T-helper 1 cell treated with Interleukin-12 subunit alpha and Interleukin-12 subunit beta and Interleukin-4 antibody, amounts not matched to agents 30 μg/mL and 1 μg/mL, for 36 hours (primary cell): ENCODE measurements around the gene UGT2A3.

Experiments used
- H3K27ac Mint-ChIP-seq: one replicate; pipeline ENCODE4 v1.8.0; 2021; ENCODE audit warnings: mild to moderate bottlenecking, mixed read lengths
- H3K27me3 Mint-ChIP-seq: one replicate; pipeline ENCODE4 v1.8.0; 2021; ENCODE audit warnings: low read depth, mixed read lengths
- H3K36me3 Mint-ChIP-seq: one replicate; pipeline ENCODE4 v1.8.0; 2021; ENCODE audit warnings: low read depth, mixed read lengths
- H3K4me1 Mint-ChIP-seq: one replicate; pipeline ENCODE4 v1.8.0; 2021; ENCODE audit warnings: low read depth, mixed read lengths
- H3K4me3 Mint-ChIP-seq: one replicate; pipeline ENCODE4 v1.8.0; 2021; ENCODE audit warnings: mild to moderate bottlenecking, moderate library complexity, mixed read lengths
- H3K9me3 Mint-ChIP-seq: one replicate; pipeline ENCODE4 v1.8.0; 2021; ENCODE audit warnings: mixed read lengths

UGT2A3 gene

DNA sequence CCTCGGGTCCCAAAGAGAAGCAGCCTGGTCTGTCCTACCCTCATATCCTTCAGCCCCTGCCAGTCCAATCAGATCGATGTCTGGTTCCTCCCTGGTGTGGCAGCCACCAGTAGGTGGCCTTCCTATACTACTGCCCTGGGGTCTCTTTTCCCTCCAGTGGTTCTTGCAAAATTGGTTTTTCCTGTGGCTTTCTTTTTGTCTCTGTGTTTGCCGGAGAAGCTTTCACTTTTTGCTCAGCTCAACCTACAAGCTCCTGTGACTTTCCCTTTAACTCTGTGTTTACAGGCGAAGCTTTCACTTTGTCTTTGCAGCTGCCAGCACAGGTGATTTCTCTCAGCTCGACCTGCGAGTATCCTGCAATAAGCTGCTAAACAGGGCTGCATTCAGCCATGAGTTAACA is 46.8 kb downstream of the UGT2A3 start:
- Mint-ChIP-seq H3K27ac (no peak overlapping the region), H3K4me1 (no peaks in the 10 kb centered on the region), H3K27me3 (no peaks in the 10 kb centered on the region), H3K9me3 (no peaks in the 10 kb centered on the region), H3K36me3 (no peaks in the 10 kb centered on the region), H3K4me3 (no peak overlapping the region)

DNA sequence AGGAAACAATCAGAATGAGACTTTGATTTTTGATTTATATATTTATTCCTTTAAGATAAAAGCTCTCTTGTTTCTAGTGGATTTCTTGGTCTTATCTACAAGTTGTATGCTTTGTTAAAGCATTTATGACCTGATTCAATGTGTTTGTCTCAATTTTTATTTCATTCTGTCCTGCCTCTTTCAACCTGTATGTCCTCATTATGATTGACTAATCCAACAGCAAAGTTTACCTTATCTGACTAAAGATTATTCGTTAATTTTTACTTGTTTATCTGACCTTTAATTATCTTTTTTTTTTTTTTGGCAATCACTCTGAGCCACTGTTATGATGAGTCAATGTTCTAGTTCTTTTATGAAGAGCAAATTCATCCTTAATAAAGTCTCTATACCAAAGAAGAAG is 54.9 kb downstream of the UGT2A3 start:
- Mint-ChIP-seq H3K27me3 (no peaks in the 10 kb centered on the region), H3K27ac (no peak overlapping the region), H3K4me3 (no peak overlapping the region), H3K36me3 (no peaks in the 10 kb centered on the region), H3K4me1 (no peaks in the 10 kb centered on the region), H3K9me3 (no peaks in the 10 kb centered on the region)

DNA sequence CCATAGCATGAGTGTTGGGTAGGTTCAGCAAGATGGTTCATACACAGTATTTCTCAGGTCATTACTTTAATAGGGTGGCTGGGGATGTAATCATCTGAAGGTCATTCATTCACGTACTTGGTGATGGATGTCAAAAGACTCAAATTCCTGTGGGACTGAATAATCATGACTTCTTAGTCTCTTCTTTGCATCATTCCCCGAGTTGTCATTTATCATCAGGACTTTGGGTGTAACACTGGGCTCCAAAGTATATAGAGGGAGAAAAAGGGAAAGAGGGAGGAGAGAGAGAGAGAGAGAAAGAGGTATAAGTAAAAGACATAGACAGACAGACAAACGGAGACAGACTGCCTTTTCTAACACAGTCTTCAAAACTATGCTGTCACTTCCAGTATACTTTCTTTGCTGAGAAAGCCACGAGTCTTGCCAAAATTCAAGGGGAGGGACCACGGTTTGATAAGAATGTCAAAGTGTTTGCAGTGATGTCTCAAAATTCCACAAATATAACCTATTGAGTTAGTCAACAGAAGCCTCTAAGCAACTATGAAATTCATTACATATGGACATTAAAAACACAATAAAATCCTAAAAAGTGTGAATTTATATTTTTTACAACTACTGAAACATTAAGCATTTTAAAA is 55.9 kb downstream of the UGT2A3 start:
- H3K27ac Mint-ChIP-seq: no peak overlapping the region
- no peaks in the 10 kb centered on the region for H3K4me1 Mint-ChIP-seq
- H3K4me3 Mint-ChIP-seq: no peak overlapping the region
- H3K27me3 Mint-ChIP-seq: no peaks in the 10 kb centered on the region
- H3K36me3 Mint-ChIP-seq: no peaks in the 10 kb centered on the region
- H3K9me3 Mint-ChIP-seq: no peaks in the 10 kb centered on the region

DNA sequence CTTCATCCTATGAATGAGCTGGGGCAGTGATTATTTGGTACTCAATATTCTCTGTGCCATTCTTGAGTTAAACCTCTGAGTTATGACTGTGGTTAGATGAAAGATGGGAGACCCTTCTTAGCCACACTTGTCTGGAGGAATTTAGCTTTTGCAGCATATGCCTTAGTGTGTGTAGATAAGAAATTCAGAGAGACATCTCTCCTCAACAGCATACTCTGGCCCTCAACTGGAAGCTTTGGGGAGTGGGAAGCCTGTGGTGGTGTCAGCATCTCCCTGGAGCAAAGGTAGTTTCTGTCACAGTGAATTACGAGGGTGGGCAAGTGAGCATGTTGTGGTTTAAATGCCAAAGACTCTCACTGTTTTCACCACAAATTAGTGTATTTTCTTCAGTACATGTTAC is 58.7 kb downstream of the UGT2A3 start:
- Mint-ChIP-seq H3K9me3 (no peaks in the 10 kb centered on the region), H3K4me3 (no peak overlapping the region), H3K36me3 (no peaks in the 10 kb centered on the region), H3K27me3 (no peaks in the 10 kb centered on the region), H3K27ac (no peak overlapping the region), H3K4me1 (no peaks in the 10 kb centered on the region)

DNA sequence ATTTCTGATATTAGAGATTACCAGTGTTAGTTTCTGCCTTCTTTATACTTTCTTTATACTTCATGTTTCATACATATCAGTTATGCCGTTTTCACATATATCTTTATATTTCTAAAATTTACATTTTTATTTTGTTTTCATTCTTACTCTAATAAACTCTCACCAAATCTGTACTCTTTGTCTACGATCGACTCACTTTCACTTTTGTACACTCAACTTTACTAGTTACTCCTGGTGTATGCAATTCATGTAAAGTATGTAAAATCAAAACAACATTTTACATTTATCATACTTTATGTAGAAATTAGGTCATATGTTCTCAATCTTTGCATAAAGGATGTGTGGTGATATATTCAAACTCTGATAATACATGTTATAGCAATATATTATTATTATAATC is 59.9 kb downstream of the UGT2A3 start:
- no peak overlapping the region for H3K4me3 Mint-ChIP-seq
- no peaks in the 10 kb centered on the region for H3K27me3 Mint-ChIP-seq
- no peaks in the 10 kb centered on the region for H3K4me1 Mint-ChIP-seq
- H3K36me3 Mint-ChIP-seq: no peaks in the 10 kb centered on the region
- no peak overlapping the region for H3K27ac Mint-ChIP-seq
- no peaks in the 10 kb centered on the region for H3K9me3 Mint-ChIP-seq

DNA sequence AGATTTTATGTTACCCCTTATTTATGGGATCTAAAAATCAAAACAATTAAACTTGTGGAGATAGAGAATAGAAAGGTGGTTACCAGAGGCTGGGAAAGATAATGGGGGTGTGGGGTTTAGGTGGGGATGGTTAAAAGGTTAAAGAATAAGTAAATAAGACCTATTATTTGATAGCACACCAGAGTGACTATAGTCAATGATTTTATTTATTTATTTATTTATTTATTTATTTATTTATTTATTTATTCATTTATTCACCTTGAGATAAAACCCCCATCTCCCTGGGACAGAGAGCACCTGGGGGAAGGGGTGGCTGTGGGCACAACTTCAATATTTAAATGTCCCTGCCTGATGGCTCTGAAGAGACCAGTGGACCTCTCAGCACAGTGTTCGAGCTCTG is 66.1 kb downstream of the UGT2A3 start:
- no peaks in the 10 kb centered on the region for H3K27me3 Mint-ChIP-seq
- no peaks in the 10 kb centered on the region for H3K36me3 Mint-ChIP-seq
- no peaks in the 10 kb centered on the region for H3K4me1 Mint-ChIP-seq
- no peak overlapping the region for H3K4me3 Mint-ChIP-seq
- no peaks in the 10 kb centered on the region for H3K9me3 Mint-ChIP-seq
- H3K27ac Mint-ChIP-seq: no peak overlapping the region

DNA sequence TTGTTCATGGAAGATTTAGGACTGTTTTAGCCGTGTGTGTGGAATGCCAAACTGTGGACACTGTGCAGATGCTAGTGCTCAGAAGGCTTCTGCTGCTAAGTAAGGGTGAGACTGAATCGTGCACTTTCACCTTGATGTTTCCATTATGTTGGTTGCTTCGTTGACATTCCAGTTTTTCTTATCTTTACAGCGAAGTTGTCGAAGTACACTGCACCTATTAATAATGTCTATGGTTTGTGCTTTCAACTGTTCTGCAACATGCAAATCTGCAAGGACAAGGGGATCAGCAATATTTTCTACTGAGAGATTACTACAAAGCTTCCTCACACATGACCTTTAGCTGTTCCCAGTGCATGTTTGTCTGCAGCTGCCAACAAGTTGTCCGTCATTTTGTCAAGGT is 67.7 kb downstream of the UGT2A3 start:
- Mint-ChIP-seq H3K27me3 (no peaks in the 10 kb centered on the region), H3K4me3 (no peak overlapping the region), H3K27ac (no peak overlapping the region), H3K9me3 (no peaks in the 10 kb centered on the region), H3K36me3 (no peaks in the 10 kb centered on the region), H3K4me1 (no peaks in the 10 kb centered on the region)
